K562 (cell line): ENCODE measurements around the gene MTIF3. TPM values are rescaled to one million over a fixed set of nuclear protein-coding genes. Genes with fewer than 3 reads are reported as not detected.

Experiments
- CEBPB ChIP-seq: fragments of 450-650 bp; IDR thresholded peaks from 2 replicates; pipeline ENCODE4 v1.6.1; 2016; ENCODE audit warnings: missing genetic modification characterization, missing compliant biosample characterization
- CXXC5 ChIP-seq: fragments of 250-450 bp; sonication (Bioruptor Pico); IDR thresholded peaks from 2 replicates; pipeline ENCODE4 v1.8.0; 2022; ENCODE audit warnings: inconsistent platforms, mild to moderate bottlenecking, moderate library complexity
- E2F5 ChIP-seq: sonication (generic); formaldehyde crosslinking; IDR thresholded peaks from 2 replicates; pipeline ENCODE4 v1.8.0; 2022; ENCODE audit warnings: mild to moderate bottlenecking, missing genetic modification reagents
- EP400 ChIP-seq: fragments of 450-650 bp; IDR thresholded peaks from 2 replicates; pipeline ENCODE4 v1.6.1; 2017; ENCODE audit warnings: antibody characterized with exemption, mild to moderate bottlenecking, moderate library complexity
- FOXK1 ChIP-seq: sonication (generic); formaldehyde crosslinking; IDR thresholded peaks from 2 replicates; pipeline ENCODE4 v1.8.0; 2022; ENCODE audit warnings: missing genetic modification reagents, mild to moderate bottlenecking, borderline replicate concordance
- HCFC1 ChIP-seq: IDR thresholded peaks from 2 replicates; pipeline ENCODE4 v1.6.1; 2012; ENCODE audit warnings: low read depth, low read length, improper control_type of control experiment
- HMG20A ChIP-seq: fragments of 450-650 bp; formaldehyde crosslinking; conservative IDR thresholded peaks from 2 replicates; pipeline ENCODE4 v1.4.0; 2020; ENCODE audit warnings: mild to moderate bottlenecking, mixed read lengths
- HNRNPH1 ChIP-seq: fragments of 200-400 bp; formaldehyde crosslinking; optimal IDR thresholded peaks from 2 replicates; pipeline ENCODE3; 2017; ENCODE audit warnings: low read depth, mild to moderate bottlenecking, low read length, moderate library complexity
- POLR2AphosphoS5 ChIP-seq: IDR thresholded peaks from 2 replicates; pipeline ENCODE4 v1.6.1; 2011; ENCODE audit warnings: mild to moderate bottlenecking, low read depth, low read length, moderate library complexity; ENCODE audit not compliant: control insufficient read depth, insufficient read depth
- POLR3A ChIP-seq: IDR thresholded peaks from 2 replicates; pipeline ENCODE4 v1.6.1; 2011; ENCODE audit warnings: borderline replicate concordance, mild to moderate bottlenecking, moderate library complexity; ENCODE audit not compliant: insufficient read length, insufficient read depth; ENCODE audit errors: extremely low read depth
- RBM14 ChIP-seq: fragments of 200-400 bp; formaldehyde crosslinking; IDR thresholded peaks from 2 replicates; pipeline ENCODE4 v1.6.1; 2018; ENCODE audit warnings: low read depth, mild to moderate bottlenecking, low read length, moderate library complexity, borderline replicate concordance; ENCODE audit not compliant: insufficient read depth
- SRSF1 ChIP-seq: fragments of 200-400 bp; formaldehyde crosslinking; IDR thresholded peaks from 2 replicates; pipeline ENCODE4 v1.6.1; 2017; ENCODE audit warnings: mild to moderate bottlenecking, low read depth, low read length, moderate library complexity
- XRCC5 ChIP-seq: fragments of 200-400 bp; formaldehyde crosslinking; IDR thresholded peaks from 2 replicates; pipeline ENCODE4 v1.6.1; 2017; ENCODE audit warnings: low read depth, mild to moderate bottlenecking, low read length
- ZNF197 ChIP-seq: fragments of 200-800 bp; sonication (Bioruptor generic); IDR thresholded peaks from 2 replicates; pipeline ENCODE4 v1.6.1; 2016; ENCODE audit warnings: low read depth, missing genetic modification characterization, missing compliant biosample characterization
- ZNF277 ChIP-seq: fragments of 250-450 bp; sonication (Bioruptor Pico); IDR thresholded peaks from 2 replicates; pipeline ENCODE4 v1.8.0; 2022; ENCODE audit warnings: inconsistent platforms, mild to moderate bottlenecking, moderate library complexity, borderline replicate concordance
- ZNF3 ChIP-seq: fragments of 250-450 bp; sonication (Bioruptor Pico); IDR thresholded peaks from 2 replicates; pipeline ENCODE4 v1.5.0; 2021; ENCODE audit warnings: mild to moderate bottlenecking, moderate library complexity
- ZNF354B ChIP-seq: fragments of 250-450 bp; sonication (Bioruptor Pico); IDR thresholded peaks from 2 replicates; pipeline ENCODE4 v1.4.0; 2020
- ZNF408 ChIP-seq: fragments of 250-450 bp; sonication (Bioruptor Pico); IDR thresholded peaks from 2 replicates; pipeline ENCODE4 v1.4.0; 2020; ENCODE audit warnings: low read depth, mild to moderate bottlenecking, moderate library complexity
- ZNF77 ChIP-seq: fragments of 250-450 bp; sonication (Bioruptor Pico); IDR thresholded peaks from 2 replicates; pipeline ENCODE4 v1.5.0; 2020
- ZZZ3 ChIP-seq: fragments of 450-650 bp; IDR thresholded peaks from 2 replicates; pipeline ENCODE4 v1.6.1; 2016; ENCODE audit warnings: antibody characterized with exemption, mild to moderate bottlenecking, moderate library complexity
- polyA plus RNA-seq, 8 experiments: library from polyadenylated mRNA; depleted of rRNA in 4 of 8; stranded (reverse) in 5 of 8; unstranded in 3 of 8; fragments of >200 nt; fragmentation: Nextera tagmentation in 2 of 8; fragmentation: Illumina TruSeq in 1 of 8; extraction: Ambion mirVana in 2 of 8; extraction: Trizol in 1 of 8; gene quantifications; 2 replicates each; pipeline versions ENCODE4 v1.2.1 to v1.2.3, GENCODE V29; 2011 to 2014; ENCODE audit warnings: inconsistent platforms in 1 of 8, missing spikeins in 1 of 8
- total RNA-seq, 7 experiments: library from RNA; depleted of rRNA in 6 of 7; stranded (reverse); fragments of >200 nt in 6 of 7; fragmentation: Illumina TruSeq in 2 of 7; extraction: Trizol in 2 of 7; gene quantifications; 2 replicates each; pipeline versions ENCODE4 v1.2.1 to v1.2.3, GENCODE V29; 2011 to 2021; ENCODE audit warnings: low replicate concordance in 1 of 7

MTIF3 gene
- total and polyA plus RNA-seq, 9 of the 15 experiments (the other 6 are each of a cell fraction or from before 2014, with no cell fraction given), result 23.5 to 73.6 (median 45.2) TPM

- TF ChIP-seq RBM14 (no peak), E2F5 (CRISPR knock-in tag) (no peak), HMG20A (CRISPR knock-in tag) (no peak), CEBPB (tag) (no peak), ZNF197 (CRISPR knock-in tag) (no peak), POLR2AphosphoS5 (peak; percentile 44; the same call in 1 of the 2 replicates), EP400 (peak; percentile 78; the same call in 1 of the 2 replicates), ZNF408 (CRISPR knock-in tag) (no peak), XRCC5 (no peak), ZZZ3 (no peak), HNRNPH1 (no peak), HCFC1 (no peak), POLR3A (no peak), ZNF277 (CRISPR knock-in tag) (no peak), SRSF1 (no peak), ZNF354B (CRISPR knock-in tag) (no peak), ZNF77 (CRISPR knock-in tag) (no peak), ZNF3 (no peak), CXXC5 (CRISPR knock-in tag) (peak; percentile 94), FOXK1 (CRISPR knock-in tag) (no peak)
These were observed 25.9 kb downstream of the MTIF3 start, which contains the start of gene GTF3A (continued) for GRCh38 chr13:27424246-27425157.
